SK-N-SH treated with all-trans-retinoic acid at 6 μM for 48 hours (cell line): ENCODE data around the gene WIPF2.

Source experiments
- ESRRG ChIP-seq: fragments of 250-450 bp; sonication (Bioruptor Pico); IDR thresholded peaks from 2 replicates; pipeline ENCODE4 v1.6.1; 2021; ENCODE audit warnings: mild to moderate bottlenecking
- ZNF8 ChIP-seq: fragments of 450-650 bp; formaldehyde crosslinking; IDR thresholded peaks from 2 replicates; pipeline ENCODE4 v1.5.0; 2020; ENCODE audit warnings: mild to moderate bottlenecking, moderate library complexity
- TF ChIP-seq, protein P1 (sequence below): fragments of 250-450 bp; sonication (Bioruptor Pico); IDR thresholded peaks from 2 replicates; pipeline ENCODE4 v1.5.1; 2020; ENCODE audit warnings: low read depth, mild to moderate bottlenecking, moderate library complexity

DNA sequence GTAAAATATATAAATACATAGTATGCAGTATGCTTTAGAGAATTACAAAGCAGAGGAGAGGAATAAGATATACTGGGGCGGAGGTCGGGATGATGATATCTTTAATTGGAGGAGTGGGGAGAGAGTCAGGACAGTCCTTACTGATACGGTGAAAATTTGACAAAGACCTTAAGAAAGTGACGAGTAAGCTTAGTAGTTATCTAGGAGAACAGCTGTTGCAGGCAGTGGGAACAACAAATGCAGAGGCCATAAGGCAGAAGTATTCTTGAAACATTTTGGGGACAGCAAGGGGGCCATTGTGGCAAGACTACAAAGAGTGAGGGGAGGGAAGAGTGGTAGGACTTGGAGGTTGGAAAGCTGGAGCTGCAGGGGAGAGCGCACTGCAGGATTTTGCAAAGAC lies 46.2 kb downstream of the WIPF2 start:
- TF ChIP-seq, protein P1, sequence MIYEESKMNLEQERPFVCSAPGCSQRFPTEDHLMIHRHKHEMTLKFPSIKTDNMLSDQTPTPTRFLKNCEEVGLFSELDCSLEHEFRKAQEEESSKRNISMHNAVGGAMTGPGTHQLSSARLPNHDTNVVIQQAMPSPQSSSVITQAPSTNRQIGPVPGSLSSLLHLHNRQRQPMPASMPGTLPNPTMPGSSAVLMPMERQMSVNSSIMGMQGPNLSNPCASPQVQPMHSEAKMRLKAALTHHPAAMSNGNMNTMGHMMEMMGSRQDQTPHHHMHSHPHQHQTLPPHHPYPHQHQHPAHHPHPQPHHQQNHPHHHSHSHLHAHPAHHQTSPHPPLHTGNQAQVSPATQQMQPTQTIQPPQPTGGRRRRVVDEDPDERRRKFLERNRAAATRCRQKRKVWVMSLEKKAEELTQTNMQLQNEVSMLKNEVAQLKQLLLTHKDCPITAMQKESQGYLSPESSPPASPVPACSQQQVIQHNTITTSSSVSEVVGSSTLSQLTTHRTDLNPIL (CRISPR knock-in tag) = no peak
- no peak for TF ChIP-seq ESRRG (CRISPR knock-in tag)
- no peak for TF ChIP-seq ZNF8 (CRISPR knock-in tag)
